RWPE2 (cell line): ENCODE data around the gene RGCC.

Experiments
- ATAC-seq: fragments of 200-7000 bp; cut with Tn5 transposase; 3 replicates; pipeline ENCODE4 v1.9.1; 2021; ENCODE audit warnings: low read depth
- DNase-seq: peaks from one replicate; pipeline ENCODE4 v3.0.0-alpha.2; 2020; ENCODE audit warnings: low spot score
- H3K27ac ChIP-seq: fragments of 450-650 bp; 2 replicates; pipeline ENCODE4 v1.5.1; 2017; ENCODE audit warnings: mild to moderate bottlenecking; ENCODE audit not compliant: poor library complexity, severe bottlenecking
- H3K27me3 ChIP-seq: fragments of 250-450 bp; sonication (Bioruptor Pico); 2 replicates; pipeline ENCODE4 v1.5.1; 2021; ENCODE audit warnings: mild to moderate bottlenecking, moderate library complexity; ENCODE audit not compliant: insufficient read depth, poor library complexity, severe bottlenecking
- H3K36me3 ChIP-seq: fragments of 250-450 bp; sonication (Bioruptor Pico); 2 replicates; pipeline ENCODE4 v1.5.1; 2020; ENCODE audit warnings: low read depth, mild to moderate bottlenecking, moderate library complexity
- H3K4me1 ChIP-seq: fragments of 250-450 bp; sonication (Bioruptor Pico); 2 replicates; pipeline ENCODE4 v1.5.1; 2021; ENCODE audit warnings: mild to moderate bottlenecking, moderate library complexity; ENCODE audit not compliant: insufficient read depth, poor library complexity, severe bottlenecking
- H3K4me3 ChIP-seq: fragments of 250-450 bp; sonication (Bioruptor Pico); 2 replicates; pipeline ENCODE4 v1.5.1; 2021; ENCODE audit warnings: mild to moderate bottlenecking, moderate library complexity; ENCODE audit not compliant: severe bottlenecking
- H3K9me3 ChIP-seq: fragments of 250-450 bp; sonication (Bioruptor Pico); 2 replicates; pipeline ENCODE4 v1.5.1; 2021; ENCODE audit warnings: mild to moderate bottlenecking, moderate library complexity; ENCODE audit not compliant: severe bottlenecking
- CTCF ChIP-seq: fragments of 450-650 bp; IDR thresholded peaks from one replicate; pipeline ENCODE4 v1.5.1; 2017; ENCODE audit warnings: mild to moderate bottlenecking, moderate library complexity; ENCODE audit not compliant: poor library complexity, severe bottlenecking

RGCC gene

GRCh38 chr13:41509971-41510370 lies 52.6 kb downstream of the RGCC start:
- TF ChIP-seq CTCF, result no peak
- no peaks in the 10 kb centered on the region for H3K9me3 ChIP-seq
- DNase-seq (no peak), ATAC-seq (no peak)
- H3K36me3 ChIP-seq, result no peaks in the 10 kb centered on the region
- H3K4me3 ChIP-seq, result no peak overlapping the region
- H3K4me1 ChIP-seq, result no peaks in the 10 kb centered on the region
- H3K27ac ChIP-seq, result no peak overlapping the region
- H3K27me3 ChIP-seq, result no peaks in the 10 kb centered on the region

- Histone ChIP-seq H3K36me3 (no peaks in the 10 kb centered on the region), H3K4me3 (no peak overlapping the region), H3K4me1 (no peaks in the 10 kb centered on the region), H3K27me3 (no peaks in the 10 kb centered on the region), H3K9me3 (no peaks in the 10 kb centered on the region), H3K27ac (no peak overlapping the region)
- no peak for TF ChIP-seq CTCF
- no peak for DNase-seq
- ATAC-seq, result no peak
Observed at GRCh38 chr13:41511827-41512226, 54.5 kb downstream of the RGCC start.

GRCh38 chr13:41512441-41512840 lies 55.1 kb downstream of the RGCC start:
- Histone ChIP-seq H3K9me3 (no peaks in the 10 kb centered on the region), H3K4me1 (no peaks in the 10 kb centered on the region), H3K27me3 (no peaks in the 10 kb centered on the region), H3K27ac (no peak overlapping the region), H3K4me3 (no peak overlapping the region), H3K36me3 (no peaks in the 10 kb centered on the region)
- DNase-seq, result no peak
- TF ChIP-seq CTCF, result no peak
- no peak for ATAC-seq

GRCh38 chr13:41513600-41513999 lies 56.2 kb downstream of the RGCC start:
- Histone ChIP-seq H3K27me3 (no peaks in the 10 kb centered on the region), H3K4me1 (no peaks in the 10 kb centered on the region), H3K36me3 (no peaks in the 10 kb centered on the region), H3K27ac (no peak overlapping the region), H3K9me3 (no peaks in the 10 kb centered on the region), H3K4me3 (no peak overlapping the region)
- ATAC-seq (no peak), DNase-seq (no peak)
- TF ChIP-seq CTCF, result no peak

GRCh38 chr13:41514853-41515395 lies 57.6 kb downstream of the RGCC start:
- no peak for TF ChIP-seq CTCF
- no peaks in the 10 kb centered on the region for H3K9me3 ChIP-seq
- H3K27me3 ChIP-seq, result no peaks in the 10 kb centered on the region
- H3K4me3 ChIP-seq, result no peak overlapping the region
- H3K4me1 ChIP-seq, result no peaks in the 10 kb centered on the region
- no peak overlapping the region for H3K27ac ChIP-seq
- H3K36me3 ChIP-seq, result no peaks in the 10 kb centered on the region
- ATAC-seq, result no peak
- no peak for DNase-seq
